Activated CD4-positive, alpha-beta T cell treated with anti-CD3 and anti-CD28 coated beads for 36 hours (primary cell): ENCODE data around the gene IRAK1. TPM values are rescaled to one million over a fixed set of nuclear protein-coding genes. Genes with fewer than 3 reads are reported as not detected.
"Not testable (repeated sequence)": the region's sequence is repeated elsewhere in the genome, so short reads cannot be mapped to it uniquely, and the experiment has no call there.

Experiments
- ATAC-seq: fragments of 200-7000 bp; cut with Tn5 transposase; one replicate; pipeline ENCODE4 v1.10.0; 2021; ENCODE audit warnings: mild to moderate bottlenecking, moderate library complexity
- CTCF ChIA-PET: fragments of 350-600 bp; sonication (Branson Sonifier 250); formaldehyde crosslinking; loops from one replicate; lab custom pipeline; 2021; ENCODE audit warnings: antibody characterized with exemption; lab: Charles Lee
- POLR2A ChIA-PET: fragments of 350-600 bp; sonication (Branson Sonifier 250); formaldehyde crosslinking; loops from one replicate; lab custom pipeline; 2021; ENCODE audit warnings: antibody characterized with exemption, inconsistent platforms; lab: Charles Lee
- DNase-seq: peaks from one replicate; pipeline ENCODE4 v3.0.0-alpha.2; 2020
- H3K27ac Mint-ChIP-seq: one replicate; pipeline ENCODE4 v1.8.0; 2021; ENCODE audit warnings: mixed read lengths
- H3K27me3 Mint-ChIP-seq: one replicate; pipeline ENCODE4 v1.8.0; 2021; ENCODE audit warnings: mixed read lengths
- H3K36me3 Mint-ChIP-seq: one replicate; pipeline ENCODE4 v1.8.0; 2021; ENCODE audit warnings: low read depth, mixed read lengths
- H3K4me1 Mint-ChIP-seq: one replicate; pipeline ENCODE4 v1.8.0; 2021; ENCODE audit warnings: mixed read lengths
- H3K4me3 Mint-ChIP-seq: one replicate; pipeline ENCODE4 v1.8.0; 2021; ENCODE audit warnings: mild to moderate bottlenecking, moderate library complexity, mixed read lengths
- H3K9me3 Mint-ChIP-seq: one replicate; pipeline ENCODE4 v1.8.0; 2021; ENCODE audit warnings: low read depth, mixed read lengths
- intact Hi-C, 2 experiments: fragments of 100-400 bp; cut with DNase I in 1 of 2; cut with micrococcal nuclease in 1 of 2; formaldehyde crosslinking; loops; one replicate each; pipeline versions ENCODE4 v1.14.2 to v1.15.1; 2022 to 2024; cut with DNase I, micrococcal nuclease
- total RNA-seq, 2 experiments: library from RNA; stranded (reverse); gene quantifications; one replicate each; pipeline ENCODE4 v1.2.3, GENCODE V29; 2021

IRAK1 gene
- total RNA-seq, 2 experiments from 2014 or later = 84.3 to 93.6 TPM

GRCh38 chrX:154010330-154011087 lies 9.2 kb downstream of the IRAK1 start:
- H3K4me1 Mint-ChIP-seq = peaks cover 2% of the 10 kb centered on the region
- no peaks in the 10 kb centered on the region for H3K9me3 Mint-ChIP-seq
- peaks cover 22% of the 10 kb centered on the region for H3K36me3 Mint-ChIP-seq
- DNase-seq = no peak
- ATAC-seq = no peak
- H3K4me3 Mint-ChIP-seq = no peak overlapping the region
- ChIA-PET POLR2A (no interaction called here), CTCF (no interaction called here)
- no peaks in the 10 kb centered on the region for H3K27me3 Mint-ChIP-seq
- intact Hi-C loops = loop anchor here in 1 of 2 experiments (10.0 kb wide), 1 partner anchor 364 kb away; the partner anchor contains the start of genes EMD and FLNA
- H3K27ac Mint-ChIP-seq = no peak overlapping the region

DNA sequence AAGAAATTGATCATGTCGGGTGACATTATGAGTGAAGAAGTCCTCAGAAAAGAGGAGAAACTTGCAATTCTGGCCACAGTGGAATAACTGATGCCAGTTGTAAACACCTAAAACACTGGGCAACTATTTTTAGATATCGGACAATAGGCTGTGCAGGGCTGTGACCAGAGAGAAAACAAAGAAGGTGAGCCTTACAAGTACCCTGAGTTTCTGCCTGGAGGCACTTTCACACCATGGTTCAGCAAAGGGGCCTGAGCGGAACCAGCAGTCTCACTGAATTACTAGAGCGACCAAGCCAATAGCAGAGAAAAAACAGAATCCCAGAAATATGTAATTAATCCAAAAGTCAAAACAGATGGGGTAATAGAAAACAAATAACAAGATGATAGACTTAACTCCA lies 11.2 kb downstream of the IRAK1 start:
- Mint-ChIP-seq H3K27ac (no peak overlapping the region), H3K4me3 (no peak overlapping the region), H3K4me1 (peaks cover 2% of the 10 kb centered on the region), H3K9me3 (no peaks in the 10 kb centered on the region), H3K27me3 (no peaks in the 10 kb centered on the region), H3K36me3 (peaks cover 22% of the 10 kb centered on the region)
- DNase-seq = no peak
- intact Hi-C loops = no loop called here
- ATAC-seq = no peak
- ChIA-PET POLR2A (no interaction called here), CTCF (no interaction called here)

DNA sequence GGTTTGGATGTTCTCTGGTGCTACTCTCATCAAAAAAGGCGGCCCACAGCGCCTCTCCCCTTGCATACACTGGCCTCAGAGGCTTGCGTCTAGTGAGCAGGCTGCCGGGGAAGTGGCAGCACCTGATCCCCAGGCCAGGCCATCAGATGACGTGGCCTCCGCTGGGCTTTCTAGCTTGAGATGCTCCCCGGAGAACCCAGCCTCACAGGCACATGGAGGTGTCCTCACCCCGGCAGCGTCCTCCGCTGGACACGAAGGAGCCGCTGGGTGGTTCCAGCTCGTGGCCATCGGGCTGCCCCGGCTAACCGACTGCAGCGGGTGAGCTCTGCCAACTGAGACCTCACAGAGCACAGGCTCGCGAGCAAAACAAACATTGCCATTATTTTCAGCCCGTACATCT lies 12.8 kb downstream of the IRAK1 start:
- intact Hi-C loops = no loop called here
- ChIA-PET CTCF (no interaction called here), POLR2A (no interaction called here)
- DNase-seq (no peak), ATAC-seq (no peak)
- H3K36me3 Mint-ChIP-seq = peaks cover 25% of the 10 kb centered on the region
- H3K4me1 Mint-ChIP-seq = peaks cover 12% of the 10 kb centered on the region
- H3K9me3 Mint-ChIP-seq = no peaks in the 10 kb centered on the region
- H3K27ac Mint-ChIP-seq = no peak overlapping the region
- H3K4me3 Mint-ChIP-seq = no peak overlapping the region
- no peaks in the 10 kb centered on the region for H3K27me3 Mint-ChIP-seq

- Mint-ChIP-seq H3K36me3 (peaks cover 18% of the 10 kb centered on the region), H3K27me3 (no peaks in the 10 kb centered on the region), H3K4me1 (peaks cover 16% of the 10 kb centered on the region), H3K4me3 (no peak overlapping the region), H3K9me3 (no peaks in the 10 kb centered on the region), H3K27ac (no peak overlapping the region)
- DNase-seq (no peak), ATAC-seq (no peak)
- intact Hi-C loops = no loop called here
- ChIA-PET CTCF (interaction anchor here (3.0 kb wide), 1 partner anchor 10 kb away, joined by 9 read pairs; no protein-coding TSS in a partner anchor), POLR2A (no interaction called here)
Measured at GRCh38 chrX:154004315-154004714, 15.4 kb downstream of the IRAK1 start.

- ChIA-PET POLR2A (interaction anchor here (0.9 kb wide), 1 partner anchor 12 kb away, joined by 6 read pairs; no protein-coding TSS in a partner anchor), CTCF (interaction anchor here (1.2 to 1.5 kb wide), 2 partner anchors 11 to 21 kb away, joined by 3 to 4 read pairs; no protein-coding TSS in a partner anchor)
- intact Hi-C loops = no loop called here
- Mint-ChIP-seq H3K27me3 (no peaks in the 10 kb centered on the region), H3K27ac (peak overlapping the region; percentile 85), H3K9me3 (no peaks in the 10 kb centered on the region), H3K4me1 (peaks cover 13% of the 10 kb centered on the region), H3K36me3 (peaks cover 9% of the 10 kb centered on the region), H3K4me3 (peak overlapping the region; percentile 36)
- ATAC-seq (peak; percentile 95), DNase-seq (peak; percentile 63)
Measured at GRCh38 chrX:154002215-154002719, 17.4 kb downstream of the IRAK1 start.

- DNase-seq (no peak), ATAC-seq (no peak)
- intact Hi-C loops = no loop called here
- ChIA-PET POLR2A (no interaction called here), CTCF (no interaction called here)
- Mint-ChIP-seq H3K27ac (no peak overlapping the region), H3K27me3 (no peaks in the 10 kb centered on the region), H3K4me3 (no peak overlapping the region), H3K9me3 (no peaks in the 10 kb centered on the region), H3K36me3 (peaks cover 6% of the 10 kb centered on the region), H3K4me1 (peaks cover 13% of the 10 kb centered on the region)
Measured at GRCh38 chrX:154000051-154000450, 19.7 kb downstream of the IRAK1 start.

DNA sequence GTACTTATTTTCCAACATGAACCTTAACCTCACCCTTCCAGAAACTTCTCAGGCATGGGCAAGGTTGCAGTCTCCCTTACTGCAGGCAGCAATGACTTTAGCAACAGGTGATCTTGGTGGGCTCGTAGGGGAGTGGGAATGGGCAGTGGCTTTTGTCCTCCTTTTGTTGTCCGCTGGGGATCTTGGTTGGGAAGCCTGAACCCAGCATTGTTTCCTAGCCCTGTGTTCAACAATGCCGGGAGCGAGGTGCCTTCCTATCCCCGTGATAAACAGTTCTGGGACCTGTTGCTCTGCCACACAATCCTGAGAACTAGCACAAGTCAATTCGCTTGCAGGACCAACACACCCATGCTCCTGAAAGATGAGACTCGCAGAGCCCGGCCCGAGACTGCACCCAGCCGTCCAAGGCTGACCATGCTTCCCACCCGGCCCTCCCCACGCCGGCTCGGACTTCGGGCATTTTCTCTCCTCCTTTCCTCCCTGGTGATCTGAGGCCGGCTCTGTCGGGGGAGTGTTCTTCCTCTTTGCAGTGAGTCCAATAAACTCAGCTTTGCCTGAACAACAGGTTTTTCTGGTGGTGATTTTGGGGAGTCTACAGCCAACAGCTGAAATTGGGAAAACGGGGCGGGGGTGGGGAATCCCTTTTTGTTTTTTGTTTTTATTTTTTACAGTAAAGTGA lies 20.2 kb downstream of the IRAK1 start:
- ChIA-PET CTCF (no interaction called here), POLR2A (no interaction called here)
- H3K27ac Mint-ChIP-seq = no peak overlapping the region
- H3K4me3 Mint-ChIP-seq = no peak overlapping the region
- ATAC-seq (no peak), DNase-seq (no peak)
- intact Hi-C loops = no loop called here
- H3K27me3 Mint-ChIP-seq = no peaks in the 10 kb centered on the region
- no peaks in the 10 kb centered on the region for H3K9me3 Mint-ChIP-seq
- H3K36me3 Mint-ChIP-seq = peaks cover 6% of the 10 kb centered on the region
- peaks cover 13% of the 10 kb centered on the region for H3K4me1 Mint-ChIP-seq

- H3K36me3 Mint-ChIP-seq = no peaks in the 10 kb centered on the region
- H3K27me3 Mint-ChIP-seq = no peaks in the 10 kb centered on the region
- no peak for DNase-seq
- ATAC-seq = no peak
- POLR2A ChIA-PET = no interaction called here
- H3K27ac Mint-ChIP-seq = no peak overlapping the region
- peaks cover 4% of the 10 kb centered on the region for H3K4me1 Mint-ChIP-seq
- H3K9me3 Mint-ChIP-seq = no peaks in the 10 kb centered on the region
- H3K4me3 Mint-ChIP-seq = no peak overlapping the region
- CTCF ChIA-PET = interaction anchor here (0.6 kb wide), 1 partner anchor 142 kb away, joined by 4 read pairs; no protein-coding TSS in a partner anchor
- intact Hi-C loops = no loop called here
Measured at GRCh38 chrX:153995504-153995903, 24.2 kb downstream of the IRAK1 start.

GRCh38 chrX:153994398-153994797 lies 25.3 kb downstream of the IRAK1 start:
- intact Hi-C loops, H3K4me3 Mint-ChIP-seq, DNase-seq, ATAC-seq, CTCF ChIA-PET, H3K27ac Mint-ChIP-seq, POLR2A ChIA-PET, H3K9me3 Mint-ChIP-seq, H3K27me3 Mint-ChIP-seq, H3K36me3 Mint-ChIP-seq: not testable (repeated sequence)
- H3K4me1 Mint-ChIP-seq = peaks cover 14% of the 10 kb centered on the region

DNA sequence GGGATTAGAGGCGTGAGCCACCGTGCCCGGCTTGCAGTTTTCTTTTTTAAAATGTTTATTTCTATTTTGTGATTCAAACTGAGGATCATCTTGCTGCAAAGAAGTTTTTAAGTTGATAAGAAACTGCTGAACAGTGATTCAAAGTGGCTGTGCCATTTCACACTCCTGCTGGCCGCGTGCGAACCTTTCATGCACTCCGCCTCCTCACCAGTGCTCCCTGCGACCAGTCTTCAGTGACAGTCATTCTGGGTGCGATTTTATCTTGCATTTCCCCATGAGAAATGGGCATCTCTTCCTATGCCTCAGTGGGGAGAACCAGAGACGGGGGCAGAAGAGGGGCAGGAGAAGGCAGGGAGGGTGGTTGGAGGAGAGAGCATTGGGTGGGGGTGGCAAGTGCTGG lies 25.7 kb downstream of the IRAK1 start:
- intact Hi-C loops = no loop called here
- no peaks in the 10 kb centered on the region for H3K9me3 Mint-ChIP-seq
- ATAC-seq (no peak), DNase-seq (peak; percentile 25)
- H3K4me1 Mint-ChIP-seq = peaks cover 17% of the 10 kb centered on the region
- H3K27me3 Mint-ChIP-seq = no peaks in the 10 kb centered on the region
- ChIA-PET POLR2A (no interaction called here), CTCF (no interaction called here)
- no peaks in the 10 kb centered on the region for H3K36me3 Mint-ChIP-seq
- no peak overlapping the region for H3K27ac Mint-ChIP-seq
- no peak overlapping the region for H3K4me3 Mint-ChIP-seq

GRCh38 chrX:153993079-153993478 lies 26.6 kb downstream of the IRAK1 start:
- ChIA-PET POLR2A (no interaction called here), CTCF (no interaction called here)
- H3K27me3 Mint-ChIP-seq = no peaks in the 10 kb centered on the region
- H3K36me3 Mint-ChIP-seq = no peaks in the 10 kb centered on the region
- intact Hi-C loops = no loop called here
- no peaks in the 10 kb centered on the region for H3K9me3 Mint-ChIP-seq
- DNase-seq (no peak), ATAC-seq (no peak)
- peaks cover 17% of the 10 kb centered on the region for H3K4me1 Mint-ChIP-seq
- no peak overlapping the region for H3K27ac Mint-ChIP-seq
- H3K4me3 Mint-ChIP-seq = no peak overlapping the region
